ENCODE data around the gene TSPO2.
A peak's percentile ranks its signal among the peaks of the same experiment; 100 is the strongest.

Gene TSPO2

DNA sequence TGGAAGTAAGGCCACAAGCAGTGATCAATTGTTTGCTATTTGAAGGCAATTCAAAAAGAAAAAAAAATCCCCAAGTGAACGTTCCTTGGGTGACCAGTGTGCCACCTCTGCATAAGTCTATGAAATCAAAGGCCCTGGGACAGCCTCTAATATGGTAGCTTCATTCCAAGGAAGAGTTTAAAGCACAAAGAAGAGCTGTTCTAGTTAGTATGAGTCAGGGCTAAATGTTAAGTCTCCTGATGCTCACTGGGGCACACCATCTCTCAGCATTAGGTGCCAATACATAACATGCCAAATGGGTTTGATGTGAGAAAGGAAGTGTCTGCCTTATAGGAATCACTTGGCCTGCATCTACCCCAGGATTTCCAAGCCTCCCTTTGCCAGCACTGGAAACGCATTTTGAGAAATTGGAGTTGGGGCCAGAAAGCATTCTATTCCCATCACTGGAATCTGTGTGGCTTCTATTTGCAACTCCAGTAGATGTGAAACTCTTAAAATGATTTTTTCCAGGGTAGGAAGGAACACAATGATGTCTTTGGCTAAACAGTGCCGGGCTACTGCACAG, 16.2 kb upstream of the TSPO2 start:
- Histone ChIP-seq H3K79me2 (ENCODE audit: control insufficient read depth, low read length) (no peaks in the 10 kb centered on the region), H3K9me3 (ENCODE audit: control insufficient read depth, insufficient read depth, low read length) (no peaks in the 10 kb centered on the region), H3F3A (ENCODE audit: control insufficient read depth, insufficient read depth) (no peaks in the 10 kb centered on the region), H3K4me3 (ENCODE audit: low read length) (no peak overlapping the region), H3K27ac (ENCODE audit: low read depth, low read length) (no peak overlapping the region), H3K4me2 (ENCODE audit: low read length) (peak overlapping the region; percentile 35), H4K20me1 (ENCODE audit: control insufficient read depth, insufficient read depth, low read depth, low read length) (no peaks in the 10 kb centered on the region), H3K9me2 (replicated peaks; ENCODE audit: control insufficient read depth, low read length) (no peaks in the 10 kb centered on the region), H3K27me3 (ENCODE audit: control insufficient read depth, low read length) (no peaks in the 10 kb centered on the region), H3K36me3 (ENCODE audit: control insufficient read depth, low read length) (no peaks in the 10 kb centered on the region), H3K4me1 (ENCODE audit: control insufficient read depth, low read length) (peaks cover 24% of the 10 kb centered on the region)
- no peak for TF ChIP-seq EZH2phosphoT487 (IDR thresholded peaks at IDR 0.05; ENCODE audit: borderline replicate concordance, low read length)
- TF ChIP-seq, protein P1, sequence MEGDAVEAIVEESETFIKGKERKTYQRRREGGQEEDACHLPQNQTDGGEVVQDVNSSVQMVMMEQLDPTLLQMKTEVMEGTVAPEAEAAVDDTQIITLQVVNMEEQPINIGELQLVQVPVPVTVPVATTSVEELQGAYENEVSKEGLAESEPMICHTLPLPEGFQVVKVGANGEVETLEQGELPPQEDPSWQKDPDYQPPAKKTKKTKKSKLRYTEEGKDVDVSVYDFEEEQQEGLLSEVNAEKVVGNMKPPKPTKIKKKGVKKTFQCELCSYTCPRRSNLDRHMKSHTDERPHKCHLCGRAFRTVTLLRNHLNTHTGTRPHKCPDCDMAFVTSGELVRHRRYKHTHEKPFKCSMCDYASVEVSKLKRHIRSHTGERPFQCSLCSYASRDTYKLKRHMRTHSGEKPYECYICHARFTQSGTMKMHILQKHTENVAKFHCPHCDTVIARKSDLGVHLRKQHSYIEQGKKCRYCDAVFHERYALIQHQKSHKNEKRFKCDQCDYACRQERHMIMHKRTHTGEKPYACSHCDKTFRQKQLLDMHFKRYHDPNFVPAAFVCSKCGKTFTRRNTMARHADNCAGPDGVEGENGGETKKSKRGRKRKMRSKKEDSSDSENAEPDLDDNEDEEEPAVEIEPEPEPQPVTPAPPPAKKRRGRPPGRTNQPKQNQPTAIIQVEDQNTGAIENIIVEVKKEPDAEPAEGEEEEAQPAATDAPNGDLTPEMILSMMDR (IDR thresholded peaks at IDR 0.05; ENCODE audit: low read depth, low read length, poor library complexity, severe bottlenecking), result no peak

DNA sequence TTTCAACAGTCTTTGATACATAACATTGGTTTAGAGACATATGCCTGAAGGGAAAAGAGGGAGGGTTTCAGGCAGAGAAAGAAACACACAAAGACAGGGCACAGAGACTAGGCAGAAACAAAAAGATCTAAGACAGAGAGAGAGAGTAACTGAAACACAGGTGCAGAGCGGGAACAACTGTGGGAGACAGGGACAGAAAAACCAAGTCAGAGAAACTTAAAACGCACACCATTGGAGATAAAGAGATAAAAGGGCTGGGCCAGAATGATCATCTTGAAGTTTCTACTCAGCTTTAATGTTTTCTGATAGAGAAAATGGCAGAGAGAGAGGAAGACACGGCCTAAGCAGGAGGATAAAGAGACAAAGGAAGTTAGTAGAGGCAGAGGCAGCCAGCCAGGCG, 15.0 kb upstream of the TSPO2 start:
- Histone ChIP-seq H4K20me1 (ENCODE audit: control insufficient read depth, insufficient read depth, low read depth, low read length) (no peaks in the 10 kb centered on the region), H3K4me3 (ENCODE audit: low read length) (peak overlapping the region; percentile 79), H3K9me2 (replicated peaks; ENCODE audit: control insufficient read depth, low read length) (no peaks in the 10 kb centered on the region), H3K4me2 (ENCODE audit: low read length) (peak overlapping the region; percentile 85), H3K27me3 (ENCODE audit: control insufficient read depth, low read length) (no peaks in the 10 kb centered on the region), H3K27ac (ENCODE audit: low read depth, low read length) (peak overlapping the region; percentile 31), H3K79me2 (ENCODE audit: control insufficient read depth, low read length) (no peaks in the 10 kb centered on the region), H3F3A (ENCODE audit: control insufficient read depth, insufficient read depth) (no peaks in the 10 kb centered on the region), H3K4me1 (ENCODE audit: control insufficient read depth, low read length) (peaks cover 24% of the 10 kb centered on the region), H3K36me3 (ENCODE audit: control insufficient read depth, low read length) (no peaks in the 10 kb centered on the region), H3K9me3 (ENCODE audit: control insufficient read depth, insufficient read depth, low read length) (no peaks in the 10 kb centered on the region)
- TF ChIP-seq, protein P1 (IDR thresholded peaks at IDR 0.05; ENCODE audit: low read depth, low read length, poor library complexity, severe bottlenecking), result no peak
- TF ChIP-seq EZH2phosphoT487 (IDR thresholded peaks at IDR 0.05; ENCODE audit: borderline replicate concordance, low read length), result no peak

DNA sequence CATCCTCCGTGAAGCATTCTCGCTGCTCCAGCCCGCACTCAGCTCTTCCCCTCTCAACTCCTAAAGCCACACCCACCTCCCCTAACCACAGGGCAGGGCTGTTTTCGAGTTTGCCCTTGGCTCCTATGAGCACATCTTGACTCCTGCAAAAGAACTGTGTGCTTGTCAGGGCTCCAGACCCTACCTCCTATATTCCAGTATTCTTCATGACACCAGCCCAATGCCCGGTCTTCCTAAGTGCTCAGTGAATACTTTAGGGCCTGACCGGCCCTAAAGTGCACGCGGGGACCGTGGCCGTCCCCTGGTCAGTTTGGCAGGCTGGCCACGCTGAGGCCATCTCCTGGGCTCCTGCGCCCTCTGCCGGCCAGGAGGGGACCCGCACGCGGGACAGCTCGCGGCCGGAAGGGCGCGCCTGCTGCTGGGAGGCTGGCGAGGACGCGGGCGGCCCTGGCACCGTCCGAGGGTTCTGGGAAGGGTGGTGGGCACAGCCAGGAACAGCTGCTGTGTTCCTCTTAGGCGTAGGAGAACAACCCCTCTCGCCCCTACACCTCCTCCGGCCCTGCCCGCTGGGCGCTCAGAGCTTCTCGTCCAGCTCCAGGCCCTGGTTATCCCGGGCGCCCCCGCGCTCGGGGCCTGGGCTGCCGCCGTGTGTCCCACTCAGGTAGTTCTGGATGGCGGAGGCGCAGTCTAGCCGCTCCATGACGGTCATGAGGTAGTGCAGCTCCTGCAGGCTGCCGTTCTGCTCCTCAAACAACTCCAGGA, 14.3 kb upstream of the TSPO2 start:
- TF ChIP-seq EZH2phosphoT487 (IDR thresholded peaks at IDR 0.05; ENCODE audit: borderline replicate concordance, low read length), result no peak
- TF ChIP-seq, protein P1 (IDR thresholded peaks at IDR 0.05; ENCODE audit: low read depth, low read length, poor library complexity, severe bottlenecking), result peak; percentile 98
- Histone ChIP-seq H3K9me2 (replicated peaks; ENCODE audit: control insufficient read depth, low read length) (no peaks in the 10 kb centered on the region), H3K4me3 (ENCODE audit: low read length) (peak overlapping the region; percentile 79), H4K20me1 (ENCODE audit: control insufficient read depth, insufficient read depth, low read depth, low read length) (no peaks in the 10 kb centered on the region), H3K27ac (ENCODE audit: low read depth, low read length) (peak overlapping the region; percentile 31), H3K79me2 (ENCODE audit: control insufficient read depth, low read length) (no peaks in the 10 kb centered on the region), H3K27me3 (ENCODE audit: control insufficient read depth, low read length) (no peaks in the 10 kb centered on the region), H3K4me1 (ENCODE audit: control insufficient read depth, low read length) (peaks cover 24% of the 10 kb centered on the region), H3F3A (ENCODE audit: control insufficient read depth, insufficient read depth) (no peaks in the 10 kb centered on the region), H3K4me2 (ENCODE audit: low read length) (peak overlapping the region; percentile 85), H3K36me3 (ENCODE audit: control insufficient read depth, low read length) (no peaks in the 10 kb centered on the region), H3K9me3 (ENCODE audit: control insufficient read depth, insufficient read depth, low read length) (no peaks in the 10 kb centered on the region)

Measured in DOHH2 (cell line).